GM12878 (cell line): Measurements from ENCODE around the gene EID1. TPM values are rescaled to one million over a fixed set of nuclear protein-coding genes. Genes with fewer than 3 reads are reported as not detected.

Source experiments
- ATAC-seq: fragments of 200-7000 bp; cut with Tn5 transposase; 3 replicates; pipeline ENCODE4 v1.9.1; 2020; ENCODE audit warnings: mild to moderate bottlenecking, moderate library complexity
- BruUV-seq: library from RNA; stranded (reverse); fragments of 400-500 nt; replicated peaks from 2 replicates; lab custom pipeline; 2021; lab: Mats Ljungman, UMichigan
- CTCF ChIA-PET: fragments of 300-600 bp; sonication (Branson Sonifier 250); formaldehyde crosslinking; extraction: SDS; loops from one replicate; lab custom pipeline; 2021; ENCODE audit warnings: inconsistent platforms; lab: Yijun Ruan, JAX
- POLR2A ChIA-PET: fragments of 350-600 bp; formaldehyde crosslinking; extraction: SDS; loops from one replicate; lab custom pipeline; 2021; ENCODE audit warnings: inconsistent platforms; lab: Charles Lee
- RAD21 ChIA-PET: fragments of 300-600 bp; sonication (Branson Sonifier 250); formaldehyde crosslinking; loops from one replicate; lab custom pipeline; 2023; ENCODE audit warnings: antibody characterized with exemption; ENCODE audit not compliant: unreplicated experiment; lab: Charles Lee
- SMC1A ChIA-PET: fragments of 300-600 bp; sonication (Branson Sonifier 250); formaldehyde crosslinking; loops from one replicate; lab custom pipeline; 2023; ENCODE audit not compliant: unreplicated experiment, uncharacterized antibody; lab: Charles Lee
- DNase-seq: peaks from one replicate; pipeline ENCODE4 v3.0.0-alpha.2; 2011; ENCODE audit warnings: low read depth, low spot score
- FAIRE-seq: peaks from 3 replicates; lab custom pipeline; 2011; peaks lifted over from hg19 to GRCh38; lab: Jason Lieb, UNC
- H2AFZ ChIP-seq: 2 replicates; pipeline ENCODE4 v1.6.0; 2011; ENCODE audit warnings: low read depth, low read length, control low read depth; ENCODE audit not compliant: control insufficient read depth
- H3K27ac ChIP-seq: 2 replicates; pipeline ENCODE4 v1.5.1; 2011; ENCODE audit warnings: control low read depth; ENCODE audit not compliant: control insufficient read depth, insufficient read depth
- H3K27me3 ChIP-seq, 2 experiments: replicated peaks in 1 of 2; 2 replicates each; pipeline versions ENCODE4 v1.6.0 to v1.6.1; 2011; ENCODE audit warnings: low read length in 1 of 2; ENCODE audit not compliant: control insufficient read depth in 2 of 2, insufficient read depth in 2 of 2
- H3K36me3 ChIP-seq, 2 experiments: 2 replicates each; pipeline ENCODE4 v1.5.1; 2011; ENCODE audit warnings: low read length in 1 of 2; ENCODE audit not compliant: control insufficient read depth in 2 of 2, insufficient read depth in 2 of 2
- H3K4me1 ChIP-seq: 2 replicates; pipeline ENCODE4 v1.6.1; 2011; ENCODE audit warnings: mild to moderate bottlenecking, low read length, moderate library complexity, mixed read lengths; ENCODE audit not compliant: control insufficient read depth, insufficient read depth
- H3K4me2 ChIP-seq: 2 replicates; pipeline ENCODE4 v1.6.0; 2011; ENCODE audit warnings: control low read depth; ENCODE audit not compliant: control insufficient read depth, insufficient read depth
- H3K4me3 ChIP-seq: fragments of 200-600 bp; sonication (generic); 2 replicates; pipeline ENCODE4 v1.5.1; 2016
- H3K79me2 ChIP-seq: 2 replicates; pipeline ENCODE4 v1.6.0; 2011; ENCODE audit warnings: low read length; ENCODE audit not compliant: control insufficient read depth, insufficient read depth
- H3K9ac ChIP-seq: 2 replicates; pipeline ENCODE4 v1.8.0; 2011; ENCODE audit warnings: low read length, control low read depth, mixed read lengths; ENCODE audit not compliant: control insufficient read depth, insufficient read depth
- H3K9me3 ChIP-seq: replicated peaks from 3 replicates; pipeline ENCODE4 v1.5.1; 2011; ENCODE audit warnings: mild to moderate bottlenecking, low read length; ENCODE audit not compliant: control insufficient read depth, insufficient read depth
- H4K20me1 ChIP-seq: 2 replicates; pipeline ENCODE4 v1.6.0; 2011; ENCODE audit not compliant: control insufficient read depth, insufficient read depth
- ATF7 ChIP-seq: fragments of 450-650 bp; IDR thresholded peaks from 2 replicates; pipeline ENCODE4 v1.6.1; 2016; ENCODE audit warnings: low read depth, mild to moderate bottlenecking
- CREM ChIP-seq: IDR thresholded peaks from 2 replicates; pipeline ENCODE4 v1.6.1; 2014; ENCODE audit warnings: antibody characterized with exemption, low read depth
- ETV6 ChIP-seq, 2 experiments: fragments of 450-650 bp in 1 of 2; IDR thresholded peaks in 1 of 2; conservative IDR thresholded peaks in 1 of 2; 2 replicates each; pipeline ENCODE4 v1.6.1; 2014; ENCODE audit warnings: antibody characterized with exemption in 1 of 2, borderline replicate concordance in 1 of 2, low read depth in 1 of 2, mild to moderate bottlenecking in 1 of 2, moderate library complexity in 1 of 2
- EZH2 ChIP-seq: IDR thresholded peaks from 2 replicates; pipeline ENCODE4 v1.6.1; 2012; ENCODE audit warnings: low read depth, mild to moderate bottlenecking, control low read depth, inconsistent platforms, low read length, borderline replicate concordance; ENCODE audit not compliant: control insufficient read depth
- RAD21 ChIP-seq: IDR thresholded peaks from 2 replicates; pipeline ENCODE4 v1.6.1; 2011; ENCODE audit warnings: mild to moderate bottlenecking, low read depth, low read length, moderate library complexity; ENCODE audit not compliant: insufficient read depth
- SRF ChIP-seq, 2 experiments: IDR thresholded peaks; 2 replicates each; pipeline ENCODE4 v1.6.1; 2011; ENCODE audit warnings: low read depth in 2 of 2, low read length in 2 of 2, mild to moderate bottlenecking in 1 of 2, moderate library complexity in 1 of 2
- TARDBP ChIP-seq: IDR thresholded peaks from 2 replicates; pipeline ENCODE4 v1.6.1; 2016; ENCODE audit warnings: borderline replicate concordance
- ZNF217 ChIP-seq: fragments of 450-650 bp; IDR thresholded peaks from 2 replicates; pipeline ENCODE4 v1.6.1; 2017; ENCODE audit warnings: antibody characterized with exemption, mild to moderate bottlenecking
- ZSCAN29 ChIP-seq: fragments of 450-650 bp; IDR thresholded peaks from 2 replicates; pipeline ENCODE4 v1.6.1; 2017; ENCODE audit warnings: mild to moderate bottlenecking, moderate library complexity
- WGBS: methylation state at CpG from one replicate; pipeline ENCODE4 v1.1.6; 2016; ENCODE audit warnings: low lambda C conversion rate; ENCODE audit not compliant: insufficient replicate concordance, insufficient coverage; ENCODE audit errors: missing lambda C conversion rate; 5-methylcytosine and 5-hydroxymethylcytosine counted together
- in situ Hi-C: fragments of 300-500 bp; cut with MboI; formaldehyde crosslinking; loops from 9 replicates; pipeline ENCODE4 v1.14.3; 2018; ENCODE audit warnings: mixed read lengths
- intact Hi-C: fragments of 100-400 bp; cut with micrococcal nuclease; formaldehyde crosslinking; loops from one replicate; pipeline ENCODE4 v1.14.2; 2022; ENCODE audit not compliant: unreplicated experiment
- polyA plus RNA-seq, 11 experiments: library from polyadenylated mRNA; depleted of rRNA in 4 of 11; unstranded in 6 of 11; stranded (reverse) in 5 of 11; fragments of >200 nt; fragmentation: Nextera tagmentation in 4 of 11; fragmentation: Illumina TruSeq in 1 of 11; extraction: Ambion mirVana in 4 of 11; extraction: Trizol in 1 of 11; gene quantifications; 1 replicate in 1 of 11; 2 replicates in 10 of 11; pipeline versions ENCODE4 v1.2.1 to v1.2.3, GENCODE V29; 2011 to 2016; ENCODE audit warnings: inconsistent platforms in 2 of 11, missing spikeins in 2 of 11, low read depth in 1 of 11
- total RNA-seq, 4 experiments: library from RNA; depleted of rRNA in 3 of 4; stranded (reverse); fragments of >200 nt in 3 of 4; fragmentation: Illumina TruSeq in 1 of 4; extraction: Trizol in 1 of 4; gene quantifications; 2 replicates each; pipeline versions ENCODE4 v1.2.1 to v1.2.3, GENCODE V29; 2013 to 2021
- TF ChIP-seq, protein P1 (sequence below): fragments of 450-650 bp; IDR thresholded peaks from 2 replicates; pipeline ENCODE4 v1.6.1; 2014; ENCODE audit warnings: mild to moderate bottlenecking

The EID1 gene
- total and polyA plus RNA-seq, 10 of the 15 experiments (the other 5 are each of a cell fraction or from before 2014, with no cell fraction given) = 45.6 to 210 (median 124) TPM

DNA sequence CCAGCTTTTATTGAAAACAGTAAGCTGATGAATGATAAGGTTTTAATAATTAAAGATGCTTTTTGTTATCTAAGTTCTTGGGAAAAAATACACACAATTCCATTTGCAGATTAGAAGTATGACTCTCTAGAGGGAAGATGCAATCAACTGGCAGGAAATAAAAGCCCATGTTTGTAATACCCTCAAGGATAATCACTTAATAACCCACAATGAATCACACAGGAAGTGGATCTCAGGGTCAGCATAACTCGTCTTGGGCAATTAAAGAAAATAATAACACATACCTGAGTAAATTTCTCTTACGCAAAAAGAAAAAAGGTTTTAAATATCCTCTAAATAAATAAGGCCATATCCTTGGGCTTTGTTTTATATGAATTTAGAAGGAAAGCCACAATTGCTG, 9.4 kb upstream of the EID1 start:
- Histone ChIP-seq H3K9me3 (no peaks in the 10 kb centered on the region), H4K20me1 (no peaks in the 10 kb centered on the region), H3K4me3 (no peak overlapping the region), H3K79me2 (no peaks in the 10 kb centered on the region), H3K9ac (no peak overlapping the region), H3K27me3 (no peaks in the 10 kb centered on the region; a peak in 1 of 4 replicates), H3K4me1 (no peaks in the 10 kb centered on the region), H3K4me2 (no peak overlapping the region), H2AFZ (no peak overlapping the region), H3K27ac (no peak overlapping the region), H3K36me3 (no peaks in the 10 kb centered on the region)
- in situ Hi-C loops = loop anchor here (5.0 to 10.0 kb wide), 2 partner anchors 284 to 1136 kb away; no protein-coding TSS in a partner anchor
- 54% methylated on average over 2 of the region's 2 CpGs for WGBS
- SMC1A ChIA-PET = interaction anchor here (1.7 to 4.8 kb wide), 2 partner anchors 97 to 278 kb away, joined by 4 to 32 read pairs; partner anchors contain the start of gene SHC4
- BruUV-seq = no TSS peak
- intact Hi-C loops = no loop called here
- TF ChIP-seq ATF7 (no peak), CREM (no peak), ZNF217 (no peak)
- ATAC-seq (no peak), DNase-seq (no peak), FAIRE-seq (no peak)
- CTCF ChIA-PET = interaction anchor here (0.6 to 13.1 kb wide), 3 partner anchors 62 to 553 kb away, joined by 4 to 134 read pairs (median 5); no protein-coding TSS in a partner anchor
- POLR2A ChIA-PET = no interaction called here
- RAD21 ChIA-PET = interaction anchor here (1.4 to 1.5 kb wide), 2 partner anchors 97 to 277 kb away, joined by 3 to 4 read pairs; no protein-coding TSS in a partner anchor

DNA sequence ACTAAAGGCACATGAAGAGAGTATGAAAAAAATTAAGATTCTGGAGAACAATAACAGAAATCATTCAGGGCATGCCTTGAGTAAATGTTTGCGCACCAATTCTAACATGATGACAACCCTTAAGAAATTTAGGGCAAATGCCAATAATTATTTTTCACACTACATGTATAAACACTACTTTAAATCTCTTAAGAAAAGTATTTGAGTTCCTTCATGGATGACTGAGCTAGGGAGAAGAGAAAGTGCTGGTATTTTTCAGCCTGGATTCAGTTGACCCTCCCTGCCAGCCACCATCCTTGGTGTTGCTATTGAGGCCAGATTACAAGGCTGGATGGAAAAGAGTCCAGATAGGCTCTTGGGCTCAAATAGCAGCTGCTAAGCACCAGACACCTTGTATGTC, 8.0 kb upstream of the EID1 start:
- intact Hi-C loops (no loop called here), in situ Hi-C loops (loop anchor here (5.0 to 10.0 kb wide), 3 partner anchors 282 to 1135 kb away; partner anchors contain the start of genes DTWD1 and FAM227B)
- Histone ChIP-seq H3K9me3 (no peaks in the 10 kb centered on the region), H2AFZ (no peak overlapping the region), H4K20me1 (no peaks in the 10 kb centered on the region), H3K9ac (no peak overlapping the region), H3K4me1 (no peaks in the 10 kb centered on the region), H3K4me2 (no peak overlapping the region), H3K27ac (no peak overlapping the region), H3K27me3 (no peaks in the 10 kb centered on the region; a peak in 1 of 4 replicates), H3K36me3 (no peaks in the 10 kb centered on the region), H3K4me3 (no peak overlapping the region), H3K79me2 (no peaks in the 10 kb centered on the region)
- no TSS peak for BruUV-seq
- FAIRE-seq (no peak), DNase-seq (no peak), ATAC-seq (no peak)
- ChIA-PET RAD21 (interaction anchor here (1.1 to 1.3 kb wide), 2 partner anchors 8 to 106 kb away, joined by 3 read pairs; no protein-coding TSS in a partner anchor), POLR2A (no interaction called here), SMC1A (interaction anchor here (1.3 to 1.7 kb wide), 2 partner anchors 8 to 88 kb away, joined by 5 to 7 read pairs; no protein-coding TSS in a partner anchor), CTCF (interaction anchor here (3.2 to 13.1 kb wide), 3 partner anchors 8 to 104 kb away, joined by 18 to 134 read pairs (median 26); no protein-coding TSS in a partner anchor)
- WGBS = 93% methylated on average over 1 of the region's 1 CpG
- TF ChIP-seq TARDBP = no peak
- TF ChIP-seq, protein P1, sequence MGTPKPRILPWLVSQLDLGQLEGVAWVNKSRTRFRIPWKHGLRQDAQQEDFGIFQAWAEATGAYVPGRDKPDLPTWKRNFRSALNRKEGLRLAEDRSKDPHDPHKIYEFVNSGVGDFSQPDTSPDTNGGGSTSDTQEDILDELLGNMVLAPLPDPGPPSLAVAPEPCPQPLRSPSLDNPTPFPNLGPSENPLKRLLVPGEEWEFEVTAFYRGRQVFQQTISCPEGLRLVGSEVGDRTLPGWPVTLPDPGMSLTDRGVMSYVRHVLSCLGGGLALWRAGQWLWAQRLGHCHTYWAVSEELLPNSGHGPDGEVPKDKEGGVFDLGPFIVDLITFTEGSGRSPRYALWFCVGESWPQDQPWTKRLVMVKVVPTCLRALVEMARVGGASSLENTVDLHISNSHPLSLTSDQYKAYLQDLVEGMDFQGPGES = no peak
- TF ChIP-seq SRF (IDR thresholded peaks at IDR 0.05; ENCODE audit: low read depth in 2 of 2, low read length in 2 of 2) = no peak
- TF ChIP-seq RAD21 = no peak
- TF ChIP-seq EZH2 = no peak
- no peak for TF ChIP-seq ETV6 (conservative IDR thresholded peaks at IDR 0.05 in 1 of 2, IDR thresholded peaks at IDR 0.05 in 1 of 2; ENCODE audit: borderline replicate concordance in 1 of 2, low read depth in 1 of 2)
- TF ChIP-seq ZSCAN29 = no peak
